HepG2 (cell line): Measurements from ENCODE around the gene MILR1. TPM values are rescaled to one million over a fixed set of nuclear protein-coding genes. Genes with fewer than 3 reads are reported as not detected.

Experiments
- ATAC-seq: fragments of 200-7000 bp; cut with Tn5 transposase; 3 replicates; pipeline ENCODE4 v1.9.1; 2020; ENCODE audit warnings: mild to moderate bottlenecking, moderate library complexity
- BruUV-seq: library from RNA; stranded (reverse); fragments of 400-500 nt; replicated peaks from 2 replicates; lab custom pipeline; 2021; lab: Mats Ljungman, UMichigan
- CTCF ChIA-PET: fragments of 300-600 bp; formaldehyde crosslinking; extraction: SDS; loops from one replicate; lab custom pipeline; 2021; ENCODE audit warnings: low total read pairs, inconsistent platforms, low intra/inter-chr PET ratio; lab: Yijun Ruan, JAX
- POLR2A ChIA-PET: fragments of 350-600 bp; sonication (Branson Sonifier 250); formaldehyde crosslinking; loops from one replicate; lab custom pipeline; 2020; ENCODE audit warnings: antibody characterized with exemption, inconsistent platforms; lab: Yijun Ruan, JAX
- DNase-seq: peaks from one replicate; pipeline ENCODE4 v3.0.0-alpha.2; 2015; ENCODE audit warnings: low spot score
- FAIRE-seq: peaks from 3 replicates; lab custom pipeline; 2011; peaks lifted over from hg19 to GRCh38; lab: Jason Lieb, UNC
- H2AFZ ChIP-seq: one replicate; pipeline ENCODE4 v1.6.1; 2011; ENCODE audit warnings: low read length, inconsistent platforms
- H3K27ac ChIP-seq: fragments of 300-600 bp; 3 replicates; pipeline ENCODE4 v1.8.0; 2011; ENCODE audit warnings: mixed run types, mild to moderate bottlenecking, mixed read lengths, low read length, inconsistent platforms; ENCODE audit not compliant: insufficient read depth; ENCODE audit errors: extremely low read length
- H3K27me3 ChIP-seq, 2 experiments: fragments of 200-600 bp in 1 of 2; 2 replicates in 1 of 2; 3 replicates in 1 of 2; pipeline versions ENCODE4 v1.6.0 to v1.8.0; 2011; ENCODE audit warnings: low read length in 2 of 2, mild to moderate bottlenecking in 2 of 2, moderate library complexity in 2 of 2, inconsistent platforms in 1 of 2; ENCODE audit not compliant: insufficient read depth in 2 of 2, control insufficient read depth in 1 of 2
- H3K36me3 ChIP-seq, 2 experiments: fragments of 200-600 bp in 1 of 2; replicated peaks in 1 of 2; 2 replicates in 1 of 2; 3 replicates in 1 of 2; pipeline versions ENCODE4 v1.5.1 to v1.8.0; 2011; ENCODE audit warnings: low read length in 2 of 2, inconsistent platforms in 1 of 2; ENCODE audit not compliant: insufficient read depth in 2 of 2, control insufficient read depth in 1 of 2
- H3K4me1 ChIP-seq: 2 replicates; pipeline ENCODE4 v1.5.1; 2012; ENCODE audit warnings: low read length, inconsistent platforms; ENCODE audit not compliant: insufficient read depth
- H3K4me2 ChIP-seq: 2 replicates; pipeline ENCODE4 v1.6.0; 2011; ENCODE audit warnings: low read depth, low read length, inconsistent platforms
- H3K4me3 ChIP-seq, 3 experiments: fragments of 200-600 bp in 1 of 3; sonication (generic), shearing (Covaris generic) in 1 of 3; replicated peaks in 1 of 3; 2 replicates each; pipeline ENCODE4 v1.5.1; 2011 to 2016; ENCODE audit warnings: low read length in 3 of 3, inconsistent platforms in 2 of 3, low read depth in 2 of 3, mild to moderate bottlenecking in 2 of 3, control low read depth in 1 of 3, mixed read lengths in 1 of 3; ENCODE audit not compliant: insufficient read depth in 1 of 3
- H3K79me2 ChIP-seq: one replicate; pipeline ENCODE4 v1.6.1; 2011; ENCODE audit warnings: low read length, inconsistent platforms; ENCODE audit not compliant: insufficient read depth
- H3K9ac ChIP-seq: 2 replicates; pipeline ENCODE4 v1.6.0; 2011; ENCODE audit warnings: mild to moderate bottlenecking, low read depth, low read length, inconsistent platforms; ENCODE audit not compliant: insufficient read depth
- H3K9me3 ChIP-seq: 2 replicates; pipeline ENCODE4 v1.5.1; 2012; ENCODE audit warnings: mild to moderate bottlenecking, low read length
- H4K20me1 ChIP-seq: 2 replicates; pipeline ENCODE4 v1.6.0; 2011; ENCODE audit warnings: inconsistent platforms, mild to moderate bottlenecking, low read length, moderate library complexity; ENCODE audit not compliant: insufficient read depth
- NR1H2 ChIP-seq: sonication (generic); formaldehyde crosslinking; IDR thresholded peaks from 2 replicates; pipeline ENCODE4 v1.8.1; 2022; ENCODE audit warnings: low read depth, missing genetic modification reagents, borderline replicate concordance
- SALL1 ChIP-seq: sonication (generic); formaldehyde crosslinking; IDR thresholded peaks from 2 replicates; pipeline ENCODE4 v1.8.0; 2022; ENCODE audit warnings: mild to moderate bottlenecking, missing genetic modification reagents
- SNAI1 ChIP-seq: sonication (generic); formaldehyde crosslinking; IDR thresholded peaks from 2 replicates; pipeline ENCODE4 v1.5.0; 2020; ENCODE audit warnings: mild to moderate bottlenecking, missing genetic modification reagents, borderline replicate concordance
- SPEN ChIP-seq: sonication (generic); formaldehyde crosslinking; IDR thresholded peaks from 2 replicates; pipeline ENCODE4 v1.5.1; 2020; ENCODE audit warnings: low read depth, mild to moderate bottlenecking, missing genetic modification reagents
- SSRP1 ChIP-seq: IDR thresholded peaks from 2 replicates; pipeline ENCODE4 v1.6.1; 2016; ENCODE audit warnings: control low read depth
- ZNF121 ChIP-seq: sonication (generic); formaldehyde crosslinking; IDR thresholded peaks from 2 replicates; pipeline ENCODE4 v1.5.0; 2020; ENCODE audit warnings: mild to moderate bottlenecking, missing genetic modification reagents
- WGBS: methylation state at CpG from one replicate; pipeline ENCODE4 v1.1.6; 2017; ENCODE audit warnings: low lambda C conversion rate; 5-methylcytosine and 5-hydroxymethylcytosine counted together
- in situ Hi-C: cut with HindIII; loops from 2 replicates; pipeline ENCODE4 v1.10.0; 2017; ENCODE audit warnings: low pct_unique_long_range_greater_than_20kb; ENCODE audit not compliant: extremely low pct_ligation_motif_present
- intact Hi-C: fragments of 100-400 bp; cut with micrococcal nuclease; formaldehyde crosslinking; loops from one replicate; pipeline ENCODE4 v1.10.0; 2022; ENCODE audit not compliant: unreplicated experiment
- polyA plus RNA-seq, 8 experiments: library from polyadenylated mRNA; depleted of rRNA in 3 of 8; stranded (reverse) in 7 of 8; unstranded in 1 of 8; fragments of >200 nt; fragmentation: Illumina TruSeq in 4 of 8; extraction: Trizol in 4 of 8; gene quantifications; 2 replicates each; pipeline versions ENCODE4 v1.2.1 to v1.2.3, GENCODE V29; 2011 to 2016; ENCODE audit warnings: low read depth in 4 of 8, missing spikeins in 1 of 8, mixed read lengths in 1 of 8; ENCODE audit not compliant: insufficient read depth in 1 of 8
- total RNA-seq, 5 experiments: library from RNA; depleted of rRNA; stranded (reverse); fragments of >200 nt; fragmentation: Illumina TruSeq; extraction: Trizol; gene quantifications; 2 replicates each; pipeline ENCODE4 v1.2.3, GENCODE V29; 2016; ENCODE audit warnings: low read depth in 1 of 5
- TF ChIP-seq, protein P1 (sequence below): IDR thresholded peaks from 2 replicates; pipeline ENCODE4 v1.6.1; 2016; ENCODE audit warnings: low read depth, borderline replicate concordance
- TF ChIP-seq, protein P2 (sequence below): sonication (generic); formaldehyde crosslinking; IDR thresholded peaks from 2 replicates; pipeline ENCODE4 v1.5.0; 2020; ENCODE audit warnings: mild to moderate bottlenecking, missing genetic modification reagents

Gene MILR1
- total and polyA plus RNA-seq, 2 of the 13 experiments (the other 11 are each of a cell fraction or from before 2014, with no cell fraction given), result 0.27 to 1.7 TPM

DNA sequence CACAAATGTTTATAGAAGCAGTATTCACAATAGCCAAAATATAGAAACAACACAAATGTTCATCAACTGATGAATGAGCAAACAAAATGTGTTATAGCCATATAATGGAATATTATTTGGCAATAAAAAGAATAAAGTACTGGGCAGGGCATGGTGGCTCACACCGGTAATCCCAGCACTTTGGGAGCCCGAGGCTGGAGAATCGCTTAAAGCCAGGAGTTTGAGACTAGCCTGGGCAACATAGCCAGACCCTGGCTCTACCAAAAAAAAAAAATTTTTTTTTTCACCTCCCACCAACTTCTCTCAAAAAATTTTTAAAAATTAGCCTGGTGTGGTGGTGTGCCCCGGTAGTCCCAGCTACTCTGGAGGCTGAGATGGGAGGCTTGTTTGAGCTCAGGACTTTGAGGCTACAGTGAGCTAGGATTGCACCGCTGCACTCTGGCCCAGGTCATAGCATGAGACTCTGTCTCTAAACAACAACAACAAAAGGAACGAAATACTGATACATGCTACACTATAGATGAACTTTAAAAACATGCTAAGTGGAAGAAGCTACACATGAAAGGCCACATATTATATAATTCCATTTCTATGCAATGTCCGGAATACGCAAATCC is 47.6 kb upstream of the MILR1 start:
- Histone ChIP-seq H3K27ac (no peak overlapping the region), H3K79me2 (no peaks in the 10 kb centered on the region), H4K20me1 (peaks cover 15% of the 10 kb centered on the region), H3K4me2 (no peak overlapping the region), H3K36me3 (peaks cover 4 to 5% of the 10 kb centered on the region in 2 experiments; a peak in 3 of 5 replicates), H2AFZ (no peak overlapping the region), H3K27me3 (no peaks in the 10 kb centered on the region), H3K9ac (no peak overlapping the region), H3K9me3 (no peaks in the 10 kb centered on the region), H3K4me3 (no peak overlapping the region), H3K4me1 (peaks cover 55% of the 10 kb centered on the region)
- ChIA-PET CTCF (no interaction called here), POLR2A (interaction anchor here (1.4 kb wide), 1 partner anchor 14 kb away, joined by 5 read pairs; no protein-coding TSS in a partner anchor)
- BruUV-seq, result no TSS peak
- no peak for FAIRE-seq
- in situ Hi-C loops (no loop called here), intact Hi-C loops (no loop called here)
- WGBS, result 85% methylated on average over 8 of the region's 8 CpGs
- TF ChIP-seq, protein P1, sequence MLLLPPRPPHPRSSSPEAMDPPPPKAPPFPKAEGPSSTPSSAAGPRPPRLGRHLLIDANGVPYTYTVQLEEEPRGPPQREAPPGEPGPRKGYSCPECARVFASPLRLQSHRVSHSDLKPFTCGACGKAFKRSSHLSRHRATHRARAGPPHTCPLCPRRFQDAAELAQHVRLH (CRISPR knock-in tag), result no peak
- TF ChIP-seq, protein P2, sequence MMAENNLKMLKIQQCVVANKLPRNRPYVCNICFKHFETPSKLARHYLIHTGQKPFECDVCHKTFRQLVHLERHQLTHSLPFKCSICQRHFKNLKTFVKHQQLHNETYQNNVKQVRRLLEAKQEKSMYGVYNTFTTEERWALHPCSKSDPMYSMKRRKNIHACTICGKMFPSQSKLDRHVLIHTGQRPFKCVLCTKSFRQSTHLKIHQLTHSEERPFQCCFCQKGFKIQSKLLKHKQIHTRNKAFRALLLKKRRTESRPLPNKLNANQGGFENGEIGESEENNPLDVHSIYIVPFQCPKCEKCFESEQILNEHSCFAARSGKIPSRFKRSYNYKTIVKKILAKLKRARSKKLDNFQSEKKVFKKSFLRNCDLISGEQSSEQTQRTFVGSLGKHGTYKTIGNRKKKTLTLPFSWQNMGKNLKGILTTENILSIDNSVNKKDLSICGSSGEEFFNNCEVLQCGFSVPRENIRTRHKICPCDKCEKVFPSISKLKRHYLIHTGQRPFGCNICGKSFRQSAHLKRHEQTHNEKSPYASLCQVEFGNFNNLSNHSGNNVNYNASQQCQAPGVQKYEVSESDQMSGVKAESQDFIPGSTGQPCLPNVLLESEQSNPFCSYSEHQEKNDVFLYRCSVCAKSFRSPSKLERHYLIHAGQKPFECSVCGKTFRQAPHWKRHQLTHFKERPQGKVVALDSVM (CRISPR knock-in tag), result peak; percentile 81
- TF ChIP-seq NR1H2 (CRISPR knock-in tag) (no peak), SALL1 (CRISPR knock-in tag) (no peak), SPEN (no peak), ZNF121 (CRISPR knock-in tag) (peak; percentile 52; the same call in 1 of the 2 replicates), SNAI1 (CRISPR knock-in tag) (no peak), SSRP1 (peak; percentile 89; the same call in 1 of the 2 replicates)
- DNase-seq, result no peak
- ATAC-seq, result no peak
